Coronary artery (tissue), 2 donors: ENCODE data around the gene STRIP2.

Experiments used
- DNase-seq: peaks from one replicate; pipeline ENCODE4 v3.0.0-alpha.2; 2017; ENCODE audit warnings: low spot score
- H3K27ac ChIP-seq, 2 donors: fragments of 200-600 bp; sonication (generic); one replicate each; pipeline ENCODE4 v1.5.1; 2016 to 2019
- H3K4me3 ChIP-seq: fragments of 200-600 bp; sonication (generic); 2 replicates; pipeline ENCODE4 v1.5.1; 2016; ENCODE audit warnings: mild to moderate bottlenecking, moderate library complexity
- CTCF ChIP-seq: fragments of 200-600 bp; sonication (generic); IDR thresholded peaks from one replicate; pipeline ENCODE4 v1.5.1; 2019; ENCODE audit warnings: antibody characterized with exemption

STRIP2 gene

DNA sequence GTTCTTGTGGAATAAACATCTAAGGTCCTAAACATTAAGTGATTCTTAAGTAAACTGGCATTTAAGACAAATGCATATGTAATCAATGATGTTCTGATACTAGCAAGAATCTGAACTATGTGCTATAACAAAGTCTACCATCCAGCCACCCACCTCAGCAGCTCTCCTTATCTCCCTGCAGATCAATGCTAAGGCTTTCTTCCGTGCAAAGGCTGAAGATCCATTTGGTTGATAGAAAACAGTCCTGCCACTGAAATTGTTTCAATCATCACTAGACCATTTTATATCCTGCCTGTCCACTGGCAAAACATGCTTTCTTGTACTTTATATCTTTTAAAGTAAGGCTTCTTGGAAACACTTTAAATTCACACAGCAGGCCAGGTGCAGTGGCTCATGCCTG, 61.8 kb downstream of the STRIP2 start:
- no peak overlapping the region for H3K4me3 ChIP-seq
- TF ChIP-seq CTCF = no peak
- H3K27ac ChIP-seq = no peak overlapping the region
- no peak for DNase-seq

DNA sequence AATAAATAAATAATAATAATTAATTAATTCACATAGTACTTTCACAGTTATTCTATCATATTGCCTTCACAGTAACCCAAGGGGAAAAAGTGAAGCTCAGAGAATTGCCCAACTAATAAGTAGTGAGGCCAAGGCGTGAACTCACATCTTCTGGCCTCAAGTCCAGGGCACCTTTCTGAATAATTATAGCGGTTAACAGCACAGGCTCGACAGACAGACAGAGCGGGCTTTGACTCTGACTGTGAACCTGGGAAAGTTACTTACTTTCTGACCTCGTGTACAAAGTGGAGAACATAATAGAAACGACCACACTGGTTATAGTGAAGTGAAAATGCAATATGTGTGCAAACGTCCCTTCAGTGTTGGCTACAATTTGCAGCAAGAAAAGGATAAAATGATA, 62.4 kb downstream of the STRIP2 start:
- no peak for DNase-seq
- H3K27ac ChIP-seq = no peak overlapping the region
- TF ChIP-seq CTCF = no peak
- no peak overlapping the region for H3K4me3 ChIP-seq

DNA sequence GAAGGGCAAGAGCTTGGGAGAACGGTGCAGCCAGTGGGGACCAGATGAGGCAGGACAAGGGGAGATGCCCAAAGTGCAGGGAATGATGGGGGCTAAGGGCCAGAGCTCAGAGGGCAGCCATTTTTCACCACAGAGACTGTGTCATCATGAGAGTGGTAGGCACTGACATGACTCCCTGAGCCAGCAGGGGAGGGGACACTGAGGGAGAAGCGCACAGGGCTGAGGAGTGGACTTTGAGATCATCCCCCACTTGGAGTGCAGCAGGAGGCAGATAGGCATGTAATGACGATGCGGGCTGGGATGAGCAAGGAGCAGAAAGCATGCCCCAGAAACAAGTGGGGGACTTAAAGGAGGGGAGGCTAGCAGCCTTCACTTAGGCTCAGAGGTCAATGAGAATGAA, 62.9 kb downstream of the STRIP2 start:
- TF ChIP-seq CTCF = no peak
- Histone ChIP-seq H3K4me3 (no peak overlapping the region), H3K27ac (no peak overlapping the region)
- no peak for DNase-seq

DNA sequence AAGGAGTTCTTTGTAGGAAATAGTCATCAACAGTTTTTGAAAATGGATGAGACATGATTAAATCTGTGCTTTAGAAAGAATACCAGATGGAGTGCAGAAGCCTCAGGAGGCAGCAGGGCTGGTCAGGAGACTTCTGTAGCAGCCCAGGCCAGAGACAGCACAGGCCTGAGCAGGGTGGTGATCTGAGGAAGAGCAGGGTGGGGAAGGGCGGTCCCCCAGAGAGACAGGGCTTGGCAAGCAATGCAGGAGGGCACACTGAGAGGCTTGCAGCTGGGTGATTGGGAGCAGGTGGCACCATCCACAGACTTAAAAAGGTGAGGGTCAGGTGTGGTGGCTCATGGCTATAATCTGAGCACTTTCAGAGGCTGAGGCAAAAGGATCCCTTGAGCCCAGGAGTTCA, 63.8 kb downstream of the STRIP2 start:
- no peak for TF ChIP-seq CTCF
- no peak for DNase-seq
- H3K4me3 ChIP-seq = no peak overlapping the region
- H3K27ac ChIP-seq = no peak overlapping the region

DNA sequence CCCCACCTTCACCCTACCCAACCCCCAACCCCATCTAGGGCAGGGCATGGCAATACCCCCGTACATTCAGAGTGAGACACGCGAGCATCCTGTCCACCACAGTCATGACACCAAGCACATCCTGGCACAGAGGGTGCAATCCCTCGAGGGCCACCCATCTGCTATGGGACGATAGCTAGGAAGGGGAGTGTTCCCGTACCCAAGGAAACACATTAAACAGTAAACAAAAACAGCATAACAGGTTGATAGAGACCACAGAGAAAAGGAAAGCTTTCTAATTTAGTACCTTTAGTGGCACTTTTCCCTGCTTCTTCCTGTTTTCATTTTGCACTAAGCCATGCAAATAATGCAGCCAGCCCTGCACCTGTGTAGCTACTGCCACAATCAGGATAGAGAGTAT, 65.8 kb downstream of the STRIP2 start:
- TF ChIP-seq CTCF = no peak
- H3K27ac ChIP-seq = no peak overlapping the region

GRCh38 chr7:129501760-129502707, 67.8 kb downstream of the STRIP2 start, which contains the start of gene SMKR1:
Gene SMKR1 (plus strand): TSS chr7:129502531. CDS start chr7:129502825, 294 bp downstream.
- no peak for DNase-seq
- H3K27ac ChIP-seq = no peak within 1 kb of the TSS
- no peak for TF ChIP-seq CTCF
- H3K4me3 ChIP-seq = peak within 1 kb of the TSS; percentile 76

More for the DNA sequence above, 65.8 kb downstream of the STRIP2 start:
- no peak overlapping the region for H3K4me3 ChIP-seq
- DNase-seq = no peak
